ENCODE measurements around the gene SPACA7.

GRCh38 chr13:112435973-112436372 is 59.8 kb downstream of the SPACA7 start:
- TF ChIP-seq, protein P1, sequence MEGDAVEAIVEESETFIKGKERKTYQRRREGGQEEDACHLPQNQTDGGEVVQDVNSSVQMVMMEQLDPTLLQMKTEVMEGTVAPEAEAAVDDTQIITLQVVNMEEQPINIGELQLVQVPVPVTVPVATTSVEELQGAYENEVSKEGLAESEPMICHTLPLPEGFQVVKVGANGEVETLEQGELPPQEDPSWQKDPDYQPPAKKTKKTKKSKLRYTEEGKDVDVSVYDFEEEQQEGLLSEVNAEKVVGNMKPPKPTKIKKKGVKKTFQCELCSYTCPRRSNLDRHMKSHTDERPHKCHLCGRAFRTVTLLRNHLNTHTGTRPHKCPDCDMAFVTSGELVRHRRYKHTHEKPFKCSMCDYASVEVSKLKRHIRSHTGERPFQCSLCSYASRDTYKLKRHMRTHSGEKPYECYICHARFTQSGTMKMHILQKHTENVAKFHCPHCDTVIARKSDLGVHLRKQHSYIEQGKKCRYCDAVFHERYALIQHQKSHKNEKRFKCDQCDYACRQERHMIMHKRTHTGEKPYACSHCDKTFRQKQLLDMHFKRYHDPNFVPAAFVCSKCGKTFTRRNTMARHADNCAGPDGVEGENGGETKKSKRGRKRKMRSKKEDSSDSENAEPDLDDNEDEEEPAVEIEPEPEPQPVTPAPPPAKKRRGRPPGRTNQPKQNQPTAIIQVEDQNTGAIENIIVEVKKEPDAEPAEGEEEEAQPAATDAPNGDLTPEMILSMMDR (IDR thresholded peaks at IDR 0.05): no peak
- no peak for TF ChIP-seq POLR2A (IDR thresholded peaks at IDR 0.05)

All from body of pancreas (tissue), 4 donors.